Stimulated activated CD4-positive, alpha-beta T cell treated with anti-CD3 and anti-CD28 coated beads, TNF-alpha, amount 100 ng/mL, for 4 hours (primary cell): ENCODE measurements around the gene RETREG3.

ENCODE experiments used
- DNase-seq, 3 experiments: peaks; one replicate each; pipeline ENCODE4 v3.0.0-alpha.2; 2020; ENCODE audit warnings: low read depth in 3 of 3

The RETREG3 gene

DNA sequence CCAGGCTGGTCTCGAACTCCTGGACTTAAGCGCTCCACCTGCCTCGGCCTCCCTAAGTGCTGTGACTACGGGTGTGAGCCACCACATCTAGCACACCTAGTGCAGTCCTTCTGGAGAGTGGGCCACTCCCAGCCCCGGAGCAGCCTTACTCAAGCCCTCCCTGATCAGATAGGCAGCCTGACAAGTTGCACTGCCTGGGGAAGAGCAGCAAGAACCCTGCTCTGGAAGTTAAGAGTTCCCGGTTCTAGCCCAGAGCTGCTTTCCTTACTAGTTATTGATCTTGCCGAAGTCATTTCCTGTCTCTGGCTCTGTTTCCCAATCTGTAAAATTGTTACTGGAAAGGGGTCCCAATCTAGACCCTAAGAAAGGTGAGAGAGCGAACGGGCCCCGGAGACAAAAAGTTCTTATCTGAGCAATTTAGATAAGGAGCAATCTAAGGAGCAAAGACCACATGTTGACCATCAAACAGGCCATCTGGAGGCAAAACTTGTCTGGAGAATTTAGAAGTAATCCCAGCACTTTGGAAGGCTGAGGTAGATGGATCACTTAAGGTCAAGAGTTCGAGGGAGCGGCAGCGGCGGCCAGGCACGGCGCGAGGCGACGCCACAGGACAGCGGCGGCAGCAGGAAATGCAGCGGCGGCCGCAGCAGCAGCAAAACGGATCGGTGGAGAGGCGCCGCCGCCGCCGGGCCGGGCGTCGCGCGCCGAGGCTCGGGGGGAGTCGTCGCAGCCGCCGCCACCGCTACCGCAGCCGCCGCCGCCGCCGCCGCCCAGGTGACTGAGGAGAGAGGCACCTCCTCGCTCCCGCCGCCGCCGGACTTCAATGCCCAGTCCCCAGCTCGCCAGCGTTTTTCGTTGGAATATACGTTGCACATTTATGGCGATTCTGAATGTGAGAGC, 77.5 kb downstream of the RETREG3 start:
- DNase-seq: peak in 1 of 3 experiments; percentile 20

DNA sequence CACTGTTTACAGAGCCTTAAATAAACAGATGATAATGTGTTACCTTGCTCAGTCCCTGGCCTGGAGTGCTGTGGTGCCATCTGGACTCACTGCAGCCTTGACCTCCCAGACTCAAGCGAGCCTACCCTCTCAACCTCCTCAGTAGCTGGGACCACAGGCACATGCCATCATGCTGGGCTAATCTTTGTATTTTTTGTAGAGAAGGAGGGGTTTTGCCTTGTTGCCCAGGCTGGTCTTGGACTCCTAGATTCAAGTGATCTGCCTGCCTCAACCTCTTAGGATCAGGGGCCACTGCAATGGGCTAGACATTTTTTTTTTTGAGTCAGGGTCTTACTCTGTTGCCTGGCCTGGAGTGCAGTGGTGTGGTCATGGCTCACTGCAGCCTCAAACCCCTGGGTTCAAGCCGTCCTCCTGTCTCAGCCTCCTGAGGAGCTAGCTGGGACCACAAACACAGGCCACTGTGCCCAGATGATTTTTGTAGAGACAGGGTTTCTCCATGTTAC, 78.2 kb downstream of the RETREG3 start:
- DNase-seq: no peak
